Psoas muscle (tissue), 8 donors: Measurements from ENCODE around the gene CDK14. TPM values are rescaled to one million over a fixed set of nuclear protein-coding genes. Genes with fewer than 3 reads are reported as not detected.

Experiments used
- ATAC-seq, 4 donors: fragments of 200-7000 bp; cut with Tn5 transposase; one replicate each; pipeline ENCODE4 v1.9.1; 2020; ENCODE audit warnings: moderate library complexity in 3 of 4, mild to moderate bottlenecking in 2 of 4
- DNase-seq, 2 donors: peaks; one replicate each; pipeline ENCODE4 v3.0.0-alpha.2; 2020
- H3K27ac ChIP-seq: fragments of 200-600 bp; one replicate; pipeline ENCODE4 v1.8.0; 2022
- H3K27me3 ChIP-seq, 3 donors: fragments of 200-600 bp in 1 of 3; one replicate each; pipeline versions ENCODE4 v1.6.1 to v1.8.0; 2013 to 2022; ENCODE audit warnings: low read length in 2 of 3, mild to moderate bottlenecking in 2 of 3, moderate library complexity in 1 of 3; ENCODE audit not compliant: insufficient read depth in 3 of 3
- H3K36me3 ChIP-seq, 2 donors: fragments of 200-600 bp in 1 of 2; one replicate each; pipeline versions ENCODE4 v1.6.1 to v1.8.0; 2013 to 2022; ENCODE audit warnings: low read depth in 1 of 2, mild to moderate bottlenecking in 1 of 2, moderate library complexity in 1 of 2; ENCODE audit not compliant: insufficient read depth in 1 of 2
- H3K4me1 ChIP-seq: fragments of 200-600 bp; one replicate; pipeline ENCODE4 v1.8.0; 2022
- H3K4me3 ChIP-seq: fragments of 200-600 bp; one replicate; pipeline ENCODE4 v1.8.0; 2022; ENCODE audit warnings: mild to moderate bottlenecking
- H3K9me3 ChIP-seq: fragments of 200-600 bp; one replicate; pipeline ENCODE4 v1.8.0; 2022
- CTCF ChIP-seq: fragments of 200-600 bp; IDR thresholded peaks from one replicate; pipeline ENCODE4 v1.8.0; 2022; ENCODE audit warnings: antibody characterized with exemption
- WGBS, 3 donors: extraction: QIAGEN DNeasy Blood & Tissue Kit; methylation state at CpG; one replicate each; pipeline versions ENCODE4 v1.1.6 to v1.1.7; 2013; 5-methylcytosine and 5-hydroxymethylcytosine counted together
- intact Hi-C, 2 donors: fragments of 100-400 bp; cut with DNase I; formaldehyde crosslinking; loops; one replicate each; pipeline versions ENCODE4 v1.11.0 to v1.14.2; 2022
- long read RNA-seq, 2 donors: library from polyadenylated mRNA; unstranded; transcript quantifications; one replicate each; pipeline ENCODE4 v2.0.0, GENCODE V29; 2021
- polyA plus RNA-seq, 3 donors: library from polyadenylated mRNA; stranded (reverse); fragments of 200-250 nt; gene quantifications; one replicate each; pipeline ENCODE4 v1.2.3, GENCODE V29; 2013
- total RNA-seq, 4 donors: library from RNA; stranded (reverse); fragmentation: NEBNext Ultra II Directional in 2 of 4; extraction: Animal tissue kit (Norgen Biotek cat#: 25700) in 2 of 4; gene quantifications; one replicate each; pipeline versions ENCODE4 v1.2.1 to v1.2.4, GENCODE V29; 2021 to 2023
- donor health status: healthy with polysubstance abuse.
- donor health status: DM: no; HTN: no; CAD: no; lungs with moderate emphysema.
- donor health status: Bipolar disorder and iron deficiency.
- donor health status: healthy.
- donor health status: DM: yes; HTN: yes; CAD: no.
- donor health status: DM: no; HTN: no; CAD: no.
- donor health status: DM: no; HTN: no; CAD: no.
- donor health status: DM: yes; HTN: yes; CAD: no.

The CDK14 gene
- total RNA-seq (10 to 100 TPM; 10.6 to 16.6 (median 13.0) TPM), polyA plus RNA-seq (1 to 10 TPM; 1.7 to 4.8 (median 1.8) TPM)
- long read RNA-seq, donor 1, full-length matches to known transcripts: 7 of 11 reads
- long read RNA-seq, donor 1, partial matches to known transcripts: 1 of 11 reads
- long read RNA-seq, donor 1, other reads (novel, unspliced or antisense): 3 of 11 reads
- long read RNA-seq, donor 2, partial matches to known transcripts: 0 of 5 reads
- long read RNA-seq, donor 2, other reads (novel, unspliced or antisense): 5 of 5 reads

GRCh38 chr7:90595801-90596670, at the start of gene CDK14:
TSS of gene CDK14 (plus strand) at chr7:90596321. CDS start at chr7:90596628, 307 bp downstream.
- intact Hi-C loops: no loop called here
- Histone ChIP-seq H3K4me3 (peak within 1 kb of the TSS; percentile 78), H3K9me3 (no peaks in the 10 kb centered on the region), H3K27ac (peak within 1 kb of the TSS; percentile 83), H3K4me1 (peaks cover 13% of the 10 kb centered on the region), H3K36me3 (no peaks in the 10 kb centered on the region), H3K27me3 (no peaks in the 10 kb centered on the region)
- ATAC-seq (peak; percentile 84 to 87 (median 86)), DNase-seq (peak; percentile 81 to 90)
- TF ChIP-seq CTCF: peak; percentile 50
- WGBS, 3 donors: 1% methylated on average over 52 to 118 of the region's 118 CpGs

GRCh38 chr7:90551036-90551435, 45.1 kb upstream of the CDK14 start:
- DNase-seq (no peak), ATAC-seq (no peak)
- intact Hi-C loops: loop anchor here (1.0 to 10.0 kb wide), 2 partner anchors 484 to 485 kb away; no protein-coding TSS in a partner anchor
- Histone ChIP-seq H3K4me3 (no peak overlapping the region), H3K9me3 (no peaks in the 10 kb centered on the region), H3K27me3 (no peaks in the 10 kb centered on the region), H3K27ac (no peak overlapping the region), H3K36me3 (no peaks in the 10 kb centered on the region), H3K4me1 (no peaks in the 10 kb centered on the region)
- WGBS, 3 donors: 72 to 83% (median 74%) methylated on average over 4 of the region's 4 CpGs
- TF ChIP-seq CTCF: no peak

- TF ChIP-seq CTCF: peak; percentile 53
- H3K27ac ChIP-seq: no peak overlapping the region
Observed at GRCh38 chr7:90552521-90552920, 43.6 kb upstream of the CDK14 start.

GRCh38 chr7:90560730-90561129, 35.4 kb upstream of the CDK14 start:
- intact Hi-C loops: no loop called here
- 9 to 28% (median 18%) methylated on average over 1 of the region's 1 CpG for WGBS, 3 donors
- no peak for ATAC-seq
- no peaks in the 10 kb centered on the region for H3K9me3 ChIP-seq
- no peak for TF ChIP-seq CTCF
- no peak overlapping the region for H3K27ac ChIP-seq
- DNase-seq: no peak
- H3K36me3 ChIP-seq: no peaks in the 10 kb centered on the region
- H3K4me3 ChIP-seq: no peak overlapping the region
- no peaks in the 10 kb centered on the region for H3K27me3 ChIP-seq
- H3K4me1 ChIP-seq: no peaks in the 10 kb centered on the region

More at GRCh38 chr7:90552521-90552920, 43.6 kb upstream of the CDK14 start:
- H3K4me3 ChIP-seq: no peak overlapping the region
- no peak for ATAC-seq
- H3K4me1 ChIP-seq: no peaks in the 10 kb centered on the region
- 77 to 84% (median 80%) methylated on average over 1 of the region's 1 CpG for WGBS, 3 donors
- intact Hi-C loops: loop anchor here (2.0 to 10.0 kb wide), 2 partner anchors 76 to 482 kb away; no protein-coding TSS in a partner anchor
- H3K9me3 ChIP-seq: no peaks in the 10 kb centered on the region
- DNase-seq: no peak
- no peaks in the 10 kb centered on the region for H3K36me3 ChIP-seq
- no peaks in the 10 kb centered on the region for H3K27me3 ChIP-seq
